Stimulated activated CD4-positive, alpha-beta T cell treated with anti-CD3 and anti-CD28 coated beads, Interleukin-4, amount 100 ng/mL, for 4 hours (primary cell): ENCODE data around the gene TNS4.

Experiments used
- DNase-seq, 2 experiments: peaks; one replicate each; pipeline ENCODE4 v3.0.0-alpha.2; 2020

TNS4 gene

DNA sequence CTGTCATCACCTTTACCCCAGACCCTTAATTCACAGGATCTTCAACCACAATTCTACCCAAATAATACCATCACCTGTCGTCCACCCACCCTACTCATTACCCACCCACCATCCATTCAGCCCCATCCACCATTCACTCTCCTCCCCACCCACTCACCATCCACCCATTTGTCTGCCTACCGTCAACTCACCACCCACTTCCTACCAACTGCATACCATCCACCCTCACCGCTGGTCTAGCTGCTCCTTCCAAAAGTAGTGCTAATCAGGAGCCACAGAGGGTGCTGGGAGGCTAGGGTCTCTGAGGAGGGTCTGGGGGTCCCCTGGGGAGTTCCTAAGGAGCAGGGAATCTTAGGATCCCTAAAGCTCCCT is 70.2 kb downstream of the TNS4 start:
- DNase-seq: no peak

- no peak for DNase-seq
Observed at GRCh38 chr17:40430272-40431230, 70.9 kb downstream of the TNS4 start.

GRCh38 chr17:40427002-40427491 is 74.4 kb downstream of the TNS4 start:
- no peak for DNase-seq
